Natural killer cell (primary cell): ENCODE results near the gene TRIM24. TPM values are rescaled to one million over a fixed set of nuclear protein-coding genes. Genes with fewer than 3 reads are reported as not detected.

Experiments used
- ATAC-seq, 3 donors: fragments of 150-1000 bp in 2 of 3; fragments of 200-7000 bp in 1 of 3; cut with Tn5 transposase; 1 replicate in 1 of 3; 2 replicates in 2 of 3; pipeline ENCODE4 v1.10.0; 2021; ENCODE audit warnings: mild to moderate bottlenecking in 2 of 3, moderate library complexity in 2 of 3
- DNase-seq, 2 donors: peaks; one replicate each; pipeline versions ENCODE4 v3.0.0 to v3.0.0-alpha.2; 2013 to 2021; ENCODE audit warnings: mixed read lengths in 1 of 2
- H3K27ac ChIP-seq: one replicate; pipeline ENCODE4 v1.5.1; 2013; ENCODE audit warnings: mild to moderate bottlenecking, low read length
- H3K27me3 ChIP-seq: one replicate; pipeline ENCODE4 v1.6.1; 2013; ENCODE audit warnings: low read length; ENCODE audit not compliant: control insufficient read depth, insufficient read depth
- H3K36me3 ChIP-seq: one replicate; pipeline ENCODE4 v1.6.1; 2013; ENCODE audit warnings: low read length; ENCODE audit not compliant: control insufficient read depth, insufficient read depth
- H3K4me1 ChIP-seq: one replicate; pipeline ENCODE4 v1.6.1; 2013; ENCODE audit warnings: low read length; ENCODE audit not compliant: control insufficient read depth, insufficient read depth
- H3K4me3 ChIP-seq: one replicate; pipeline ENCODE4 v1.5.1; 2013; ENCODE audit warnings: low read length
- H3K9me3 ChIP-seq: one replicate; pipeline ENCODE4 v1.6.1; 2013; ENCODE audit warnings: low read length; ENCODE audit not compliant: control insufficient read depth, insufficient read depth
- H3K27ac Mint-ChIP-seq, 2 donors: one replicate each; pipeline ENCODE4 v1.8.0; 2022; ENCODE audit warnings: mild to moderate bottlenecking in 2 of 2, mixed read lengths in 2 of 2, moderate library complexity in 1 of 2
- H3K27me3 Mint-ChIP-seq, 2 donors: one replicate each; pipeline ENCODE4 v1.8.0; 2022; ENCODE audit warnings: low read depth in 2 of 2, mixed read lengths in 2 of 2
- H3K36me3 Mint-ChIP-seq: one replicate; pipeline ENCODE4 v1.8.0; 2022; ENCODE audit warnings: mixed read lengths
- H3K4me1 Mint-ChIP-seq, 2 donors: one replicate each; pipeline ENCODE4 v1.8.0; 2022; ENCODE audit warnings: mixed read lengths in 2 of 2
- H3K4me3 Mint-ChIP-seq: one replicate; pipeline ENCODE4 v1.8.0; 2022; ENCODE audit warnings: mild to moderate bottlenecking, moderate library complexity, mixed read lengths
- H3K9me3 Mint-ChIP-seq, 2 donors: one replicate each; pipeline ENCODE4 v1.8.0; 2022; ENCODE audit warnings: mixed read lengths in 2 of 2
- WGBS: methylation state at CpG from one replicate; pipeline ENCODE4 v1.1.7; 2013; ENCODE audit warnings: missing lambda C conversion rate; ENCODE audit not compliant: insufficient coverage; 5-methylcytosine and 5-hydroxymethylcytosine counted together
- intact Hi-C: fragments of 100-400 bp; cut with micrococcal nuclease; formaldehyde crosslinking; loops from one replicate; pipeline ENCODE4 v1.14.2; 2022
- total RNA-seq, 4 donors: library from RNA; stranded (reverse); fragments of 120-200 nt in 1 of 4; gene quantifications; one replicate each; pipeline versions ENCODE4 v1.2.3 to v1.2.4, GENCODE V29; 2013 to 2022
- TF ChIP-seq, protein P1 (sequence below): fragments of 200-600 bp; IDR thresholded peaks from one replicate; pipeline ENCODE4 v1.8.0; 2022; ENCODE audit warnings: antibody characterized with exemption

The TRIM24 gene
- total RNA-seq, 3 donors from 2014 or later (not counting 1 experiment from before 2014, with no cell fraction given) = 15.2 to 19.1 (median 18.9) TPM

GRCh38 chr7:138632826-138633602 lies 173.0 kb downstream of the TRIM24 start:
- no peak overlapping the region for H3K4me3 Mint-ChIP-seq
- DNase-seq = no peak
- no peaks in the 10 kb centered on the region for H3K4me1 ChIP-seq
- intact Hi-C loops = no loop called here
- no peak overlapping the region for H3K4me3 ChIP-seq
- no peaks in the 10 kb centered on the region for H3K9me3 Mint-ChIP-seq
- H3K4me1 Mint-ChIP-seq = no peaks in the 10 kb centered on the region
- ATAC-seq = no peak
- H3K27me3 Mint-ChIP-seq = peaks cover 0 to 2% of the 10 kb centered on the region in 2 donors
- H3K36me3 Mint-ChIP-seq = no peaks in the 10 kb centered on the region
- TF ChIP-seq, protein P1, sequence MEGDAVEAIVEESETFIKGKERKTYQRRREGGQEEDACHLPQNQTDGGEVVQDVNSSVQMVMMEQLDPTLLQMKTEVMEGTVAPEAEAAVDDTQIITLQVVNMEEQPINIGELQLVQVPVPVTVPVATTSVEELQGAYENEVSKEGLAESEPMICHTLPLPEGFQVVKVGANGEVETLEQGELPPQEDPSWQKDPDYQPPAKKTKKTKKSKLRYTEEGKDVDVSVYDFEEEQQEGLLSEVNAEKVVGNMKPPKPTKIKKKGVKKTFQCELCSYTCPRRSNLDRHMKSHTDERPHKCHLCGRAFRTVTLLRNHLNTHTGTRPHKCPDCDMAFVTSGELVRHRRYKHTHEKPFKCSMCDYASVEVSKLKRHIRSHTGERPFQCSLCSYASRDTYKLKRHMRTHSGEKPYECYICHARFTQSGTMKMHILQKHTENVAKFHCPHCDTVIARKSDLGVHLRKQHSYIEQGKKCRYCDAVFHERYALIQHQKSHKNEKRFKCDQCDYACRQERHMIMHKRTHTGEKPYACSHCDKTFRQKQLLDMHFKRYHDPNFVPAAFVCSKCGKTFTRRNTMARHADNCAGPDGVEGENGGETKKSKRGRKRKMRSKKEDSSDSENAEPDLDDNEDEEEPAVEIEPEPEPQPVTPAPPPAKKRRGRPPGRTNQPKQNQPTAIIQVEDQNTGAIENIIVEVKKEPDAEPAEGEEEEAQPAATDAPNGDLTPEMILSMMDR = no peak
- no peaks in the 10 kb centered on the region for H3K9me3 ChIP-seq
- H3K27me3 ChIP-seq = no peaks in the 10 kb centered on the region
- H3K27ac Mint-ChIP-seq = no peak overlapping the region
- H3K36me3 ChIP-seq = no peaks in the 10 kb centered on the region
- no peak overlapping the region for H3K27ac ChIP-seq
- WGBS = 78% methylated on average over 10 of the region's 12 CpGs

Other genes with a start within 250 kb of the TRIM24 start
- not detected for gene SVOPL, start 241.1 kb downstream of the TRIM24 start, total RNA-seq